ENCODE results near the gene SAE1. TPM values are rescaled to one million over a fixed set of nuclear protein-coding genes. Genes with fewer than 3 reads are reported as not detected.

Gene SAE1
- total and polyA plus RNA-seq, 2 experiments from 2014 or later = 97.2 to 112 TPM

GRCh38 chr19:47226426-47227351, 96.1 kb downstream of the SAE1 start:
- TF ChIP-seq CTCF (IDR thresholded peaks at IDR 0.05; ENCODE audit: poor library complexity) (no peak), EZH2phosphoT487 (IDR thresholded peaks at IDR 0.05; ENCODE audit: low read depth, severe bottlenecking, unreplicated experiment) (no peak), EZH2 (IDR thresholded peaks at IDR 0.05; ENCODE audit: borderline replicate concordance) (no peak)
- no peak overlapping the region for H2AFZ ChIP-seq

GRCh38 chr19:47227352-47228167, 96.9 kb downstream of the SAE1 start:
- no peak overlapping the region for H2AFZ ChIP-seq
- TF ChIP-seq EZH2phosphoT487 (IDR thresholded peaks at IDR 0.05; ENCODE audit: low read depth, severe bottlenecking, unreplicated experiment) = no peak
- no peak for TF ChIP-seq EZH2 (IDR thresholded peaks at IDR 0.05; ENCODE audit: borderline replicate concordance)
- TF ChIP-seq CTCF (IDR thresholded peaks at IDR 0.05; ENCODE audit: poor library complexity) = no peak
- H3K4me1 ChIP-seq (ENCODE audit: insufficient read depth) = peaks cover 37% of the 10 kb centered on the region
- H3K36me3 ChIP-seq (replicated peaks; ENCODE audit: insufficient read depth, low read depth) = no peaks in the 10 kb centered on the region
- H3K27me3 ChIP-seq = no peaks in the 10 kb centered on the region
- no peaks in the 10 kb centered on the region for H3K9me3 ChIP-seq (ENCODE audit: low read depth)
- H3K79me2 ChIP-seq = peaks cover 41% of the 10 kb centered on the region
- H3K4me3 ChIP-seq = peak overlapping the region; percentile 30
- peaks cover 2% of the 10 kb centered on the region for H4K20me1 ChIP-seq (ENCODE audit: insufficient read depth, poor library complexity, severe bottlenecking)
- no peaks in the 10 kb centered on the region for H3K9me2 ChIP-seq (replicated peaks; ENCODE audit: insufficient read depth)
- WGBS (ENCODE audit: low lambda C conversion rate, missing lambda C conversion rate) = 7% methylated on average over 15 of the region's 27 CpGs
- H3K4me2 ChIP-seq = peak overlapping the region; percentile 98
- H3K27ac ChIP-seq = peak overlapping the region; percentile 99
- peak; percentile 92 for DNase-seq (ENCODE audit: low spot score)

More at GRCh38 chr19:47226426-47227351, 96.1 kb downstream of the SAE1 start:
- Histone ChIP-seq H3K79me2 (peaks cover 41% of the 10 kb centered on the region), H3K36me3 (replicated peaks; ENCODE audit: insufficient read depth, low read depth) (no peaks in the 10 kb centered on the region), H3K4me3 (peak overlapping the region; percentile 23), H3K27ac (peak overlapping the region; percentile 99), H4K20me1 (ENCODE audit: insufficient read depth, poor library complexity, severe bottlenecking) (peaks cover 2% of the 10 kb centered on the region), H3K9me3 (ENCODE audit: low read depth) (no peaks in the 10 kb centered on the region), H3K4me2 (peak overlapping the region; percentile 98), H3K27me3 (no peaks in the 10 kb centered on the region), H3K9me2 (replicated peaks; ENCODE audit: insufficient read depth) (no peaks in the 10 kb centered on the region), H3K4me1 (ENCODE audit: insufficient read depth) (peaks cover 28% of the 10 kb centered on the region)
- peak; percentile 79 for DNase-seq (ENCODE audit: low spot score)
- WGBS (ENCODE audit: low lambda C conversion rate, missing lambda C conversion rate) = 19% methylated on average over 24 of the region's 56 CpGs

- H2AFZ ChIP-seq = no peak overlapping the region
Measured at GRCh38 chr19:47228168-47228936, 97.7 kb downstream of the SAE1 start.

More at GRCh38 chr19:47228168-47228936, 97.7 kb downstream of the SAE1 start:
- Histone ChIP-seq H3K79me2 (peaks cover 40% of the 10 kb centered on the region), H3K36me3 (replicated peaks; ENCODE audit: insufficient read depth, low read depth) (no peaks in the 10 kb centered on the region), H3K27ac (peak overlapping the region; percentile 99), H4K20me1 (ENCODE audit: insufficient read depth, poor library complexity, severe bottlenecking) (peaks cover 2% of the 10 kb centered on the region), H3K9me2 (replicated peaks; ENCODE audit: insufficient read depth) (no peaks in the 10 kb centered on the region), H3K4me1 (ENCODE audit: insufficient read depth) (peaks cover 38% of the 10 kb centered on the region), H3K9me3 (ENCODE audit: low read depth) (no peaks in the 10 kb centered on the region), H3K4me2 (peak overlapping the region; percentile 98), H3K4me3 (peak overlapping the region; percentile 30), H3K27me3 (no peaks in the 10 kb centered on the region)
- DNase-seq (ENCODE audit: low spot score) = peak; percentile 76
- 14% methylated on average over 13 of the region's 50 CpGs for WGBS (ENCODE audit: low lambda C conversion rate, missing lambda C conversion rate)
- no peak for TF ChIP-seq CTCF (IDR thresholded peaks at IDR 0.05; ENCODE audit: poor library complexity)
- TF ChIP-seq EZH2 (IDR thresholded peaks at IDR 0.05; ENCODE audit: borderline replicate concordance) = no peak
- no peak for TF ChIP-seq EZH2phosphoT487 (IDR thresholded peaks at IDR 0.05; ENCODE audit: low read depth, severe bottlenecking, unreplicated experiment)

Data from hepatocyte (in vitro differentiated cells).